ENCODE measurements around the gene PTPRN2. TPM values are rescaled to one million over a fixed set of nuclear protein-coding genes. Genes with fewer than 3 reads are reported as not detected.

The PTPRN2 gene
- total and polyA plus RNA-seq, 2 of the 8 experiments (the other 6 are each of a cell fraction or from before 2014, with no cell fraction given) = 2.6 to 4.5 TPM

- no peak for DNase-seq (ENCODE audit: low read depth in 1 of 2, low spot score in 2 of 2)
- Histone ChIP-seq H2AFZ (ENCODE audit: low read length) (peak overlapping the region; percentile 57; the same call in 1 of the 2 replicates), H3K23ac (ENCODE audit: insufficient read length) (no peak overlapping the region), H3K14ac (ENCODE audit: insufficient read length) (no peak overlapping the region), H3K4ac (replicated peaks; ENCODE audit: insufficient read length, low read depth, low read length) (no peak overlapping the region), H2BK12ac (ENCODE audit: low read depth, low read length) (peak overlapping the region; percentile 68; the same call in 1 of the 2 replicates), H3K9ac (replicated peaks in 1 of 4; ENCODE audit: extremely low read depth in 1 of 4, low read depth in 3 of 4, low read length in 3 of 4) (no peak overlapping the region; a peak in 2 of 7 replicates), H2BK20ac (ENCODE audit: low read length) (no peak overlapping the region), H3K4me2 (ENCODE audit: insufficient read depth in 1 of 2, low read depth in 2 of 2, low read length in 2 of 2) (peak overlapping the region; percentile 58 to 62), H4K5ac (ENCODE audit: insufficient read length, low read depth, low read length) (no peak overlapping the region), H2AK5ac (ENCODE audit: low read depth, low read length) (0 out of 2 replicates have a peak overlapping the region, but pooled peaks have one; percentile 82), H3K79me1 (ENCODE audit: low read depth, low read length) (no peaks in the 10 kb centered on the region), H3K4me1 (replicated peaks in 1 of 4; ENCODE audit: control insufficient read depth in 3 of 4, insufficient read depth in 4 of 4, low read length in 3 of 4) (no peaks in the 10 kb centered on the region; a peak in 1 of 7 replicates), H3K27me3 (replicated peaks in 1 of 4; ENCODE audit: control insufficient read depth in 3 of 4, extremely low read depth in 1 of 4, insufficient read depth in 3 of 4, low read length in 3 of 4) (no peaks in the 10 kb centered on the region), H2BK5ac (ENCODE audit: low read depth, low read length) (no peak overlapping the region; the same call in 1 of the 2 replicates), H3K4me3 (ENCODE audit: extremely low read depth in 1 of 4, insufficient read depth in 2 of 4, low read depth in 3 of 4, low read length in 4 of 4) (peak overlapping the region in 2 of 4 experiments; percentile 15 to 47; a peak in 3 of 8 replicates), H3K23me2 (ENCODE audit: low read depth, low read length) (no peaks in the 10 kb centered on the region), H3K56ac (replicated peaks; ENCODE audit: insufficient read length, low read depth, low read length) (no peak overlapping the region), H3K18ac (ENCODE audit: extremely low read depth, low read length) (no peak overlapping the region; the same call in 1 of the 2 replicates), H4K91ac (replicated peaks; ENCODE audit: insufficient read length, low read length) (no peak overlapping the region), H4K20me1 (replicated peaks in 1 of 2; ENCODE audit: control insufficient read depth in 1 of 2, insufficient read depth in 2 of 2, low read length in 2 of 2) (no peaks in the 10 kb centered on the region), H4K8ac (ENCODE audit: extremely low read depth, insufficient read depth, low read length) (peak overlapping the region; percentile 60; the same call in 1 of the 2 replicates), H3K79me2 (ENCODE audit: control insufficient read depth in 1 of 2, insufficient read depth in 2 of 2, low read length in 2 of 2) (no peaks in the 10 kb centered on the region), H2BK15ac (ENCODE audit: low read length) (no peak overlapping the region), H3K9me3 (ENCODE audit: insufficient read depth in 2 of 2, low read depth in 1 of 2, low read length in 1 of 2) (peaks cover 8 to 43% of the 10 kb centered on the region in 2 experiments; a peak in 3 of 4 replicates), H3K36me3 (ENCODE audit: control insufficient read depth in 2 of 4, insufficient read depth in 4 of 4, low read length in 3 of 4) (0 out of 8 replicates have a peak, but pooled peaks cover 0 to 3% (median 0%) of the 10 kb centered on the region in 4 experiments), H2BK120ac (replicated peaks; ENCODE audit: low read depth, low read length) (no peak overlapping the region), H3K27ac (ENCODE audit: low read depth, low read length) (no peak overlapping the region)
- 66% methylated on average over 57 of the region's 67 CpGs; no CpG with 5 or more reads in 1 of the 2 experiments for WGBS, 2 experiments (ENCODE audit: extremely low coverage in 1 of 2, insufficient coverage in 1 of 2, insufficient read length in 1 of 2, insufficient replicate concordance in 2 of 2, low coverage in 1 of 2, low lambda C conversion rate in 2 of 2, missing lambda C conversion rate in 1 of 2)
- ChIA-PET CTCF (ENCODE audit: partially characterized antibody) (interaction anchor here (0.7 kb wide), 1 partner anchor 13 kb away, joined by 3 read pairs; no protein-coding TSS in a partner anchor), POLR2A (ENCODE audit: partially characterized antibody) (no interaction called here)
- no peak for FAIRE-seq
- no peak for TF ChIP-seq SIN3A (conservative IDR thresholded peaks at IDR 0.05 in 1 of 2, IDR thresholded peaks at IDR 0.05 in 1 of 2; ENCODE audit: low read depth in 1 of 2, low read length in 2 of 2)
- TF ChIP-seq POLR2AphosphoS5 (IDR thresholded peaks at IDR 0.05; ENCODE audit: low read depth, low read length) = no peak
- no peak for TF ChIP-seq FOSL1 (IDR thresholded peaks at IDR 0.05; ENCODE audit: insufficient read depth, low read depth, low read length)
- TF ChIP-seq JUND (IDR thresholded peaks at IDR 0.05; ENCODE audit: low read length) = no peak
- TF ChIP-seq ATF2 (IDR thresholded peaks at IDR 0.05; ENCODE audit: low read length) = no peak
- no peak; the same call in 1 of the 2 replicates for TF ChIP-seq NRF1 (IDR thresholded peaks at IDR 0.05; ENCODE audit: low read depth, low read length)
- TF ChIP-seq EP300 (IDR thresholded peaks at IDR 0.05; ENCODE audit: borderline replicate concordance in 1 of 2, low read depth in 2 of 2, low read length in 2 of 2) = no peak
Observed at GRCh38 chr7:158164101-158165095, 423.2 kb downstream of the PTPRN2 start.

All from H1 (cell line).